Left lung (tissue), 10 donors: ENCODE results near the gene ENAH. TPM values are rescaled to one million over a fixed set of nuclear protein-coding genes. Genes with fewer than 3 reads are reported as not detected.
A peak's percentile ranks its signal among the peaks of the same experiment; 100 is the strongest.

Experiments used
- ATAC-seq: fragments of 200-7000 bp; cut with Tn5 transposase; one replicate; pipeline ENCODE4 v1.9.1; 2020; ENCODE audit warnings: moderate library complexity
- DNase-seq, 4 donors: peaks; one replicate each; pipeline ENCODE4 v3.0.0-alpha.2; 2013 to 2020
- H3K27ac ChIP-seq, 2 donors: fragments of 200-600 bp; sonication (generic) in 1 of 2; one replicate each; pipeline versions ENCODE4 v1.5.0 to v1.8.0; 2020 to 2021
- H3K27me3 ChIP-seq, 2 donors: fragments of 200-600 bp; sonication (generic) in 1 of 2; one replicate each; pipeline versions ENCODE4 v1.5.0 to v1.8.0; 2020 to 2021
- H3K36me3 ChIP-seq, 2 donors: fragments of 200-600 bp; sonication (generic) in 1 of 2; one replicate each; pipeline versions ENCODE4 v1.5.0 to v1.8.0; 2020 to 2021
- H3K4me1 ChIP-seq, 2 donors: fragments of 200-600 bp; one replicate each; pipeline ENCODE4 v1.8.0; 2021
- H3K4me3 ChIP-seq, 2 donors: fragments of 200-600 bp; sonication (generic) in 1 of 2; one replicate each; pipeline versions ENCODE4 v1.5.0 to v1.8.0; 2020 to 2021; ENCODE audit warnings: mild to moderate bottlenecking in 1 of 2
- H3K9me3 ChIP-seq, 2 donors: fragments of 200-600 bp; sonication (generic) in 1 of 2; one replicate each; pipeline versions ENCODE4 v1.5.0 to v1.8.0; 2020 to 2021
- CTCF ChIP-seq, 2 donors: fragments of 200-600 bp; sonication (generic) in 1 of 2; IDR thresholded peaks; one replicate each; pipeline versions ENCODE4 v1.5.0 to v1.8.0; 2021; ENCODE audit warnings: antibody characterized with exemption in 2 of 2
- intact Hi-C, 2 donors: fragments of 100-400 bp; cut with DNase I; formaldehyde crosslinking; loops; one replicate each; pipeline versions ENCODE4 v1.11.2 to v1.14.2; 2022
- polyA plus RNA-seq, 6 donors: library from polyadenylated mRNA; unstranded; fragments of 120-200 nt; gene quantifications; one replicate each; pipeline ENCODE4 v1.2.1, GENCODE V29; 2013; ENCODE audit not compliant: insufficient read length in 6 of 6
- total RNA-seq, 2 donors: library from RNA; stranded (reverse); fragmentation: NEBNext Ultra II Directional; extraction: Animal tissue kit (Norgen Biotek cat#: 25700); gene quantifications; one replicate each; pipeline ENCODE4 v1.2.1, GENCODE V29; 2021
- donor health status: DM: no; HTN: yes; CAD: no.
- donor health status: DM: no; HTN: no; CAD: no.

The ENAH gene
- total and polyA plus RNA-seq, 8 donors: 106 to 255 (median 237) TPM

DNA sequence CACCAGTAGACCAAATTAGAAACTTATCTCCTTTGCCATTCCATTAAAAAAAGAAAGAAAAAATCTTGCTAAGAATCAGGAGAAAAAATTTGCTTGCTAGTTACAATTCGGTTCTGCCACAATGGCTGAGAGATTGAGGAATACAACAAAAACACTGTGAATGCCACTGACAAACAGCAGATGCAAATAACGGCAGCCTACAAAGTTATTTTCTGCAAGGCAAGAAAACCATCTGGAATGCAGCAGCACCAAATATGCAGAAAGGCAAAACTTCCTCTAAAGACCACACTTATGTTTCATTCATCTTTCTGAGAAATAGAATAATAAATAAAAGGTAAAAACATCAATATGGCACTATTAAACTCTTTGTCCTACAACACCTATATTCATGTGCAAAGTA, 75.7 kb downstream of the ENAH start:
- ATAC-seq (no peak), DNase-seq (no peak)
- H3K4me1 ChIP-seq: peaks cover 0 to 12% of the 10 kb centered on the region in 2 donors

DNA sequence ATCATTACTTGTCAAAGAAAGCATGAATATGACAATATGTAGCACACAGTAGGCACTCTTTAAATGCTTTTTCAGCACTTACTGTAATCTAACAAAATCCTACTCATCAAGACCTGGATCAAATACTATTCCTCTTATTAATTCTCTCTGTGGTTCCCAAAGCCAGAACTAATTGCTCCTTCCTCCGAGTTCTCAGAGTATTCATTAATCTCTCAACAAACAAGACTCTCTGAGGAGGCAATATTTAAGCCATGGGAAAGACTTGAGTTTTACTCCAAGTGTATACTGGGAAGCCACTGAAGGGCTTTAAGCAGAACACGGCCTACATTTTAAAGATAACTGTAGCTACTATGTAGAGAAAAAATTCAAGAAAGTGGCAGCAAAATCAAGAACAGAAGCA, 79.7 kb downstream of the ENAH start:
- no peaks in the 10 kb centered on the region for H3K27me3 ChIP-seq
- no peak for TF ChIP-seq CTCF (IDR thresholded peaks at IDR 0.05)
- peaks cover 0 to 4% of the 10 kb centered on the region in 2 donors for H3K4me1 ChIP-seq
- no peak for DNase-seq
- H3K9me3 ChIP-seq: no peaks in the 10 kb centered on the region
- intact Hi-C loops: no loop called here
- H3K4me3 ChIP-seq: no peak overlapping the region
- no peak for ATAC-seq
- H3K27ac ChIP-seq: no peak overlapping the region
- H3K36me3 ChIP-seq: no peaks in the 10 kb centered on the region

More for the DNA sequence above, 75.7 kb downstream of the ENAH start:
- Histone ChIP-seq H3K27ac (no peak overlapping the region), H3K4me3 (no peak overlapping the region), H3K9me3 (no peaks in the 10 kb centered on the region), H3K36me3 (no peaks in the 10 kb centered on the region), H3K27me3 (no peaks in the 10 kb centered on the region)
- intact Hi-C loops: no loop called here
- TF ChIP-seq CTCF (IDR thresholded peaks at IDR 0.05): no peak

GRCh38 chr1:225572422-225572821, 80.5 kb downstream of the ENAH start:
- TF ChIP-seq CTCF (IDR thresholded peaks at IDR 0.05): no peak
- DNase-seq (no peak), ATAC-seq (no peak)

DNA sequence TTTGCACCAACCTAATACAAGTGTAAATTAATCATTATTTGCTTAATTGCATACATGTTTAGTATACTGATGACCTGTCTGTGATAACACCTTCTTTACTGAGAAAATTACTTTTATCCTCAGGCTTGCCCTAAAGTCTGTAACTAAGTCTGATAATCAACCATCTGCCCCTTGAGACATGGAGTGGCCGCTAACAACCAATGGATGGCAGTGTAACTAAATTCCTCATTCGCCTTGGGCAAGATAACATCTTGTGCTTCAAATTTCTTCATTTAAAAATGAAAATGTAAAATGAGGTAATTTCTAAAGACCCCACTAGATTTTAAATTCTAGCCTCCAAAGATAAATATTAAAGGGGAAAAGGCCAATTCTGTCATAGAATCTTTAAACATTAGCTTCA, 85.1 kb downstream of the ENAH start:
- no peak overlapping the region for H3K4me3 ChIP-seq
- no peaks in the 10 kb centered on the region for H3K36me3 ChIP-seq
- no peaks in the 10 kb centered on the region for H3K27me3 ChIP-seq
- no peak for TF ChIP-seq CTCF (IDR thresholded peaks at IDR 0.05)
- DNase-seq (no peak), ATAC-seq (peak; percentile 38)
- H3K4me1 ChIP-seq: no peaks in the 10 kb centered on the region
- H3K9me3 ChIP-seq: no peaks in the 10 kb centered on the region
- no peak overlapping the region for H3K27ac ChIP-seq
- intact Hi-C loops: no loop called here

More at GRCh38 chr1:225572422-225572821, 80.5 kb downstream of the ENAH start:
- Histone ChIP-seq H3K9me3 (no peaks in the 10 kb centered on the region), H3K4me1 (peaks cover 0 to 4% of the 10 kb centered on the region in 2 donors), H3K4me3 (no peak overlapping the region), H3K27ac (no peak overlapping the region), H3K27me3 (no peaks in the 10 kb centered on the region), H3K36me3 (no peaks in the 10 kb centered on the region)
- intact Hi-C loops: no loop called here

GRCh38 chr1:225565847-225566246, 87.1 kb downstream of the ENAH start:
- intact Hi-C loops: no loop called here

More at GRCh38 chr1:225565847-225566246, 87.1 kb downstream of the ENAH start:
- TF ChIP-seq CTCF (IDR thresholded peaks at IDR 0.05): no peak
- Histone ChIP-seq H3K4me3 (no peak overlapping the region), H3K36me3 (no peaks in the 10 kb centered on the region), H3K4me1 (no peaks in the 10 kb centered on the region), H3K27ac (no peak overlapping the region), H3K27me3 (no peaks in the 10 kb centered on the region), H3K9me3 (no peaks in the 10 kb centered on the region)
- peak in 1 of 4 donors; percentile 31 for DNase-seq
- ATAC-seq: peak; percentile 71
